Sigmoid colon (tissue), 3 donors: ENCODE results near the gene MPST.

Experiments used
- CTCF ChIP-seq, 4 experiments: fragments of 450-650 bp in 3 of 4; fragments of 200-600 bp in 1 of 4; IDR thresholded peaks; one replicate each; pipeline ENCODE4 v1.5.1; 2016 to 2019; ENCODE audit warnings: antibody characterized with exemption in 4 of 4, mild to moderate bottlenecking in 3 of 4, moderate library complexity in 2 of 4
- POLR2A ChIP-seq, 2 donors: fragments of 450-650 bp; IDR thresholded peaks; one replicate each; pipeline ENCODE4 v1.6.1; 2016; ENCODE audit warnings: antibody characterized with exemption in 2 of 2, mild to moderate bottlenecking in 2 of 2, moderate library complexity in 2 of 2

DNA sequence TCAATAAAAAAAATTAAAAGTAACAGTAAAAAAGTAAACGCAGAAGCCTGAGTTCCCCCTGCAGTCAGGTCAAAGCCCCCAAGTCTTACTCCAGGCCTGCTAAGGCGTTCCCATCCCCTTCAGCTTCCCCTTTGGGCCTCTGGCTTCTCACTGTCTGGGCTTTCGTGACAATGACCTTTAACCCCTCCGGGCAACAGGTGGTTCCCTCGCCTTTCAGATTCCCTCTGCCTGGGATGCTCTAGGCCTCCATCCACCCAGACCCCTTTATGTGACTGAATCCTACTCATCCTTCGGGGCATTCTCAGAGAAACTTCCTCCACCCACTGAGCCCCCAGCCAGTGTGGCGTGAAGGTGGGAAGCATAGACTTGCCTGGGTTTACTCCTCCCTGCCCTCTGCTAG is 8.0 kb downstream of the MPST start:
- TF ChIP-seq CTCF (IDR thresholded peaks at IDR 0.05) (no peak), POLR2A (IDR thresholded peaks at IDR 0.05) (no peak)
